K562 (cell line): ENCODE results near the gene ETNK2. TPM values are rescaled to one million over a fixed set of nuclear protein-coding genes. Genes with fewer than 3 reads are reported as not detected.

ENCODE experiments used
- ATAC-seq: fragments of 200-7000 bp; cut with Tn5 transposase; 3 replicates; pipeline ENCODE4 v1.9.1; 2020; ENCODE audit warnings: moderate library complexity
- BruUV-seq: library from RNA; stranded (reverse); fragments of 400-500 nt; replicated peaks from 2 replicates; lab custom pipeline; 2021; lab: Mats Ljungman, UMichigan
- CTCF ChIA-PET: fragments of 300-600 bp; formaldehyde crosslinking; extraction: SDS; loops from one replicate; lab custom pipeline; 2021; ENCODE audit warnings: low intra/inter-chr PET ratio; lab: Yijun Ruan, JAX
- POLR2A ChIA-PET: fragments of 300-600, 350-650 bp; sonication (Branson Sonifier 250); formaldehyde crosslinking; extraction: SDS; loops from one replicate; lab custom pipeline; 2021; ENCODE audit warnings: antibody characterized with exemption, inconsistent platforms; lab: Yijun Ruan, JAX
- DNase-seq, 4 experiments: peaks; one replicate each; pipeline versions ENCODE4 v3.0.0 to v3.0.0-alpha.2; 2011 to 2018; ENCODE audit warnings: low spot score in 3 of 4, mixed read lengths in 3 of 4; ENCODE audit errors: extremely low read depth in 1 of 4
- FAIRE-seq: peaks from 2 replicates; lab custom pipeline; 2011; peaks lifted over from hg19 to GRCh38; lab: Jason Lieb, UNC
- H2AFZ ChIP-seq: 2 replicates; pipeline ENCODE4 v1.6.0; 2011; ENCODE audit warnings: low read depth, low read length, control low read depth, inconsistent platforms
- H3K27ac ChIP-seq: fragments of 200-600 bp; 3 replicates; pipeline ENCODE4 v1.8.0; 2011; ENCODE audit warnings: low read depth, mild to moderate bottlenecking, control low read depth, inconsistent platforms, low read length, moderate library complexity, mixed read lengths; ENCODE audit errors: extremely low read depth
- H3K27me3 ChIP-seq, 2 experiments: fragments of 300-600 bp in 1 of 2; 2 replicates in 1 of 2; 3 replicates in 1 of 2; pipeline versions ENCODE4 v1.6.0 to v1.8.0; 2011; ENCODE audit warnings: inconsistent platforms in 2 of 2, low read length in 2 of 2, mild to moderate bottlenecking in 1 of 2, mixed read lengths in 1 of 2, moderate library complexity in 1 of 2; ENCODE audit not compliant: control insufficient read depth in 2 of 2, insufficient read depth in 2 of 2
- H3K36me3 ChIP-seq: fragments of 300-600 bp; 3 replicates; pipeline ENCODE4 v1.8.0; 2011; ENCODE audit warnings: mild to moderate bottlenecking, low read length, inconsistent platforms; ENCODE audit not compliant: control insufficient read depth, insufficient read depth
- H3K4me1 ChIP-seq, 2 experiments: fragments of 200-600 bp in 1 of 2; replicated peaks in 1 of 2; 2 replicates in 1 of 2; 3 replicates in 1 of 2; pipeline versions ENCODE4 v1.5.1 to v1.8.0; 2011; ENCODE audit warnings: inconsistent platforms in 2 of 2, low read length in 2 of 2, mild to moderate bottlenecking in 1 of 2, mixed read lengths in 1 of 2, moderate library complexity in 1 of 2; ENCODE audit not compliant: control insufficient read depth in 2 of 2, insufficient read depth in 2 of 2
- H3K4me2 ChIP-seq: 2 replicates; pipeline ENCODE4 v1.6.1; 2011; ENCODE audit warnings: low read length, control low read depth, inconsistent platforms, mixed read lengths; ENCODE audit not compliant: insufficient read depth
- H3K4me3 ChIP-seq: fragments of 200-600 bp; sonication (generic), shearing (Covaris generic); 2 replicates; pipeline ENCODE4 v1.5.1; 2016; ENCODE audit warnings: control low read depth, inconsistent platforms
- H3K79me2 ChIP-seq: fragments of 200-600 bp; 3 replicates; pipeline ENCODE4 v1.8.0; 2011; ENCODE audit warnings: low read length, inconsistent platforms; ENCODE audit not compliant: control insufficient read depth, insufficient read depth
- H3K9ac ChIP-seq, 2 experiments: 2 replicates each; pipeline versions ENCODE4 v1.6.0 to v1.6.1; 2011; ENCODE audit warnings: low read depth in 2 of 2, low read length in 2 of 2, control low read depth in 1 of 2, inconsistent platforms in 1 of 2, mild to moderate bottlenecking in 1 of 2, mixed read lengths in 1 of 2; ENCODE audit not compliant: insufficient read depth in 1 of 2
- H3K9me1 ChIP-seq: one replicate; pipeline ENCODE4 v1.6.0; 2011; ENCODE audit warnings: inconsistent platforms, mild to moderate bottlenecking, low read length, moderate library complexity; ENCODE audit not compliant: control insufficient read depth, insufficient read depth
- H3K9me3 ChIP-seq: replicated peaks from 2 replicates; pipeline ENCODE4 v1.5.1; 2011; ENCODE audit warnings: low read depth, low read length, inconsistent platforms; ENCODE audit not compliant: control insufficient read depth, insufficient read depth
- H4K20me1 ChIP-seq: replicated peaks from 2 replicates; pipeline ENCODE4 v1.6.1; 2011; ENCODE audit warnings: low read length, inconsistent platforms, mixed read lengths; ENCODE audit not compliant: control insufficient read depth, insufficient read depth
- MAFF ChIP-seq: IDR thresholded peaks from 2 replicates; pipeline ENCODE4 v1.6.1; 2012; ENCODE audit warnings: low read length, improper control_type of control experiment
- ZBTB5 ChIP-seq: fragments of 450-650 bp; IDR thresholded peaks from 2 replicates; pipeline ENCODE4 v1.6.1; 2017; ENCODE audit warnings: antibody characterized with exemption
- ZNF354B ChIP-seq: fragments of 250-450 bp; sonication (Bioruptor Pico); IDR thresholded peaks from 2 replicates; pipeline ENCODE4 v1.4.0; 2020
- WGBS: fragments of 100-300 bp; shearing (Covaris generic); methylation state at CpG from one replicate; pipeline ENCODE4 v1.1.6; 2016; ENCODE audit warnings: low coverage, mixed read lengths; ENCODE audit not compliant: insufficient coverage; ENCODE audit errors: missing lambda C conversion rate; 5-methylcytosine and 5-hydroxymethylcytosine counted together
- in situ Hi-C: fragments of 300-500 bp; cut with MboI; formaldehyde crosslinking; loops from 4 replicates; pipeline ENCODE4 v1.15.0; 2018; ENCODE audit warnings: inconsistent platforms, mixed read lengths
- intact Hi-C: fragments of 100-400 bp; cut with micrococcal nuclease; formaldehyde crosslinking; loops from 2 replicates; pipeline ENCODE4 v1.14.2; 2022
- polyA plus RNA-seq, 8 experiments: library from polyadenylated mRNA; depleted of rRNA in 4 of 8; stranded (reverse) in 5 of 8; unstranded in 3 of 8; fragments of >200 nt; fragmentation: Nextera tagmentation in 2 of 8; fragmentation: Illumina TruSeq in 1 of 8; extraction: Ambion mirVana in 2 of 8; extraction: Trizol in 1 of 8; gene quantifications; 2 replicates each; pipeline versions ENCODE4 v1.2.1 to v1.2.3, GENCODE V29; 2011 to 2014; ENCODE audit warnings: inconsistent platforms in 1 of 8, missing spikeins in 1 of 8
- total RNA-seq, 7 experiments: library from RNA; depleted of rRNA in 6 of 7; stranded (reverse); fragments of >200 nt in 6 of 7; fragmentation: Illumina TruSeq in 2 of 7; extraction: Trizol in 2 of 7; gene quantifications; 2 replicates each; pipeline versions ENCODE4 v1.2.1 to v1.2.3, GENCODE V29; 2011 to 2021; ENCODE audit warnings: low replicate concordance in 1 of 7
- TF ChIP-seq, protein P1 (sequence below), 2 experiments: fragments of 450-650 bp; formaldehyde crosslinking in 1 of 2; IDR thresholded peaks; 2 replicates each; pipeline versions ENCODE4 v1.4.0 to v1.6.1; 2014 to 2020; ENCODE audit warnings: mild to moderate bottlenecking in 2 of 2, borderline replicate concordance in 1 of 2, low read depth in 1 of 2

The ETNK2 gene
- total and polyA plus RNA-seq, 9 of the 15 experiments (the other 6 are each of a cell fraction or from before 2014, with no cell fraction given): 0.03 to 0.38 (median 0.13) TPM; not detected in 4

GRCh38 chr1:204146965-204147364 is 4.9 kb downstream of the ETNK2 start:
- H2AFZ ChIP-seq: no peak overlapping the region
- peaks cover 25 to 50% of the 10 kb centered on the region in 2 experiments for H3K27me3 ChIP-seq
- H4K20me1 ChIP-seq: peaks cover 15% of the 10 kb centered on the region
- no peaks in the 10 kb centered on the region for H3K9me1 ChIP-seq
- WGBS: 10% methylated on average over 6 of the region's 7 CpGs
- H3K36me3 ChIP-seq: no peaks in the 10 kb centered on the region
- H3K27ac ChIP-seq: no peak overlapping the region
- DNase-seq (no peak), ATAC-seq (no peak), FAIRE-seq (no peak)
- in situ Hi-C loops: no loop called here
- POLR2A ChIA-PET: no interaction called here
- TF ChIP-seq, protein P1, sequence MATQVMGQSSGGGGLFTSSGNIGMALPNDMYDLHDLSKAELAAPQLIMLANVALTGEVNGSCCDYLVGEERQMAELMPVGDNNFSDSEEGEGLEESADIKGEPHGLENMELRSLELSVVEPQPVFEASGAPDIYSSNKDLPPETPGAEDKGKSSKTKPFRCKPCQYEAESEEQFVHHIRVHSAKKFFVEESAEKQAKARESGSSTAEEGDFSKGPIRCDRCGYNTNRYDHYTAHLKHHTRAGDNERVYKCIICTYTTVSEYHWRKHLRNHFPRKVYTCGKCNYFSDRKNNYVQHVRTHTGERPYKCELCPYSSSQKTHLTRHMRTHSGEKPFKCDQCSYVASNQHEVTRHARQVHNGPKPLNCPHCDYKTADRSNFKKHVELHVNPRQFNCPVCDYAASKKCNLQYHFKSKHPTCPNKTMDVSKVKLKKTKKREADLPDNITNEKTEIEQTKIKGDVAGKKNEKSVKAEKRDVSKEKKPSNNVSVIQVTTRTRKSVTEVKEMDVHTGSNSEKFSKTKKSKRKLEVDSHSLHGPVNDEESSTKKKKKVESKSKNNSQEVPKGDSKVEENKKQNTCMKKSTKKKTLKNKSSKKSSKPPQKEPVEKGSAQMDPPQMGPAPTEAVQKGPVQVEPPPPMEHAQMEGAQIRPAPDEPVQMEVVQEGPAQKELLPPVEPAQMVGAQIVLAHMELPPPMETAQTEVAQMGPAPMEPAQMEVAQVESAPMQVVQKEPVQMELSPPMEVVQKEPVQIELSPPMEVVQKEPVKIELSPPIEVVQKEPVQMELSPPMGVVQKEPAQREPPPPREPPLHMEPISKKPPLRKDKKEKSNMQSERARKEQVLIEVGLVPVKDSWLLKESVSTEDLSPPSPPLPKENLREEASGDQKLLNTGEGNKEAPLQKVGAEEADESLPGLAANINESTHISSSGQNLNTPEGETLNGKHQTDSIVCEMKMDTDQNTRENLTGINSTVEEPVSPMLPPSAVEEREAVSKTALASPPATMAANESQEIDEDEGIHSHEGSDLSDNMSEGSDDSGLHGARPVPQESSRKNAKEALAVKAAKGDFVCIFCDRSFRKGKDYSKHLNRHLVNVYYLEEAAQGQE (IDR thresholded peaks at IDR 0.05; ENCODE audit: borderline replicate concordance): no peak
- TF ChIP-seq, protein P1 (CRISPR knock-in tag; IDR thresholded peaks at IDR 0.05; ENCODE audit: low read depth): no peak
- TF ChIP-seq ZNF354B (CRISPR knock-in tag): no peak
- TF ChIP-seq MAFF: no peak
- no peak for TF ChIP-seq ZBTB5
- no peaks in the 10 kb centered on the region for H3K79me2 ChIP-seq
- H3K9ac ChIP-seq: no peak overlapping the region
- CTCF ChIA-PET: no interaction called here
- H3K4me1 ChIP-seq: peaks cover 0 to 13% of the 10 kb centered on the region in 2 experiments; a peak in 2 of 5 replicates
- H3K4me2 ChIP-seq: no peak overlapping the region
- H3K9me3 ChIP-seq: no peaks in the 10 kb centered on the region
- intact Hi-C loops: no loop called here
- BruUV-seq: no TSS peak
- H3K4me3 ChIP-seq: no peak overlapping the region
